Skeletal muscle tissue (tissue), 4 donors: Measurements from ENCODE around the gene LRRTM4. TPM values are rescaled to one million over a fixed set of nuclear protein-coding genes. Genes with fewer than 3 reads are reported as not detected.

Experiments used
- H3K27ac ChIP-seq: one replicate; pipeline ENCODE4 v1.7.0; 2013; ENCODE audit warnings: mild to moderate bottlenecking, low read depth, low read length, inconsistent platforms
- H3K27me3 ChIP-seq, 3 donors: one replicate each; pipeline ENCODE4 v1.7.0; 2013; ENCODE audit warnings: low read length in 3 of 3; ENCODE audit not compliant: control insufficient read depth in 3 of 3, insufficient read depth in 3 of 3
- H3K36me3 ChIP-seq, 3 donors: one replicate each; pipeline ENCODE4 v1.7.0; 2013; ENCODE audit warnings: low read length in 3 of 3; ENCODE audit not compliant: control insufficient read depth in 3 of 3, insufficient read depth in 3 of 3
- H3K4me1 ChIP-seq, 3 donors: one replicate each; pipeline ENCODE4 v1.7.0; 2013; ENCODE audit warnings: low read length in 3 of 3, mild to moderate bottlenecking in 3 of 3; ENCODE audit not compliant: control insufficient read depth in 3 of 3, insufficient read depth in 3 of 3
- H3K4me3 ChIP-seq, 3 donors: one replicate each; pipeline ENCODE4 v1.7.0; 2013; ENCODE audit warnings: low read length in 3 of 3
- H3K9ac ChIP-seq, 3 donors: one replicate each; pipeline ENCODE4 v1.7.0; 2013; ENCODE audit warnings: low read length in 3 of 3, mild to moderate bottlenecking in 3 of 3, moderate library complexity in 2 of 3, low read depth in 1 of 3
- H3K9me3 ChIP-seq, 3 donors: one replicate each; pipeline ENCODE4 v1.7.0; 2013; ENCODE audit warnings: low read length in 3 of 3; ENCODE audit not compliant: control insufficient read depth in 3 of 3
- total RNA-seq: library from RNA; depleted of rRNA; stranded (reverse); fragments of >200 nt; gene quantifications from one replicate; pipeline ENCODE4 v1.2.3, GENCODE V29; 2014
- donor health status: Osteomylitis.

LRRTM4 gene
- total RNA-seq, 1 donor from 2014 or later = 1.6 TPM

- H3K27me3 ChIP-seq = no peaks in the 10 kb centered on the region
- H3K27ac ChIP-seq = no peak overlapping the region
- H3K9me3 ChIP-seq = peaks cover 0 to 3% (median 0%) of the 10 kb centered on the region in 3 donors
- no peaks in the 10 kb centered on the region for H3K4me1 ChIP-seq
- no peaks in the 10 kb centered on the region for H3K36me3 ChIP-seq
- no peak overlapping the region for H3K4me3 ChIP-seq
- no peak overlapping the region for H3K9ac ChIP-seq
Observed at GRCh38 chr2:77348821-77349220, 173.4 kb downstream of the LRRTM4 start.

- no peaks in the 10 kb centered on the region for H3K4me1 ChIP-seq
- no peak overlapping the region for H3K4me3 ChIP-seq
- no peaks in the 10 kb centered on the region for H3K27me3 ChIP-seq
- H3K27ac ChIP-seq = no peak overlapping the region
- H3K9ac ChIP-seq = no peak overlapping the region
- no peaks in the 10 kb centered on the region for H3K9me3 ChIP-seq
- no peaks in the 10 kb centered on the region for H3K36me3 ChIP-seq
Observed at GRCh38 chr2:77336013-77336412, 186.2 kb downstream of the LRRTM4 start.

DNA sequence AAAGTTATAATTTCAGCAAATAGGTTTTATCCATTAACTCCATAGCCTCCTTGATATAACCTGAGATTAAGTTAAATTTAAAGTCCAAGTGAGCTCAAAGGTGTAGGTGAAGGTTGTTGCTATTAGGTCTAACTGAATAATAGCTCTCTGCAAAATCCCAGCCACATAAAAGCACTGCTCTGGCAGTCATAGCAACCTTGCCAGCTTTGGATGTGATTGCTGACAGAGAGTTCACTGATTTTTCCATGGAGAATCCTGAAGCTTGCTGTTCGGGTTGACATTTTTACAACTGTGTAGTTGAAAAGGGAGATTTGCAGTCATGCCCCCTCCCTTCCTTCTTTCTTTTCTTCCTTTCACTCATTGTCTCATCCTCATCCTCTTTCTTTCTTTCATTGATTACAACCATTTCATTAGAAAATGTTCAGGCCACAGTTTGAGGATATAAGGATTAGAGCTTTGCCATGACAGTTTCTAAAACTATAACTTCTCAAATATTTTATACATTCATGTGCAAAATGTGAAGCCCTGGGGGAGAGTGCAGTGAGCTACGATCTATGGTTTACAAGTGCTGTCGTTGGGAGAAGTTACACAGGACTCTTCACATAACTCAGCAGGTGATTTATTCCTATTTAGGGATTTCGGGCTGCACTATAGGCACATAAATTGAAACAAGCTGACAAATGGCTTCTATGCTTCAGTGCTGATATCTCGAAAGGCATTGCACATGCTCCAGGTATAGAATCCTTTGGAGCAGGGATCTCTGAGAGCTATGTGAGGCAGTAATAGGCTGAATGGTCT is 193.8 kb downstream of the LRRTM4 start:
- H3K9me3 ChIP-seq = no peaks in the 10 kb centered on the region
- no peaks in the 10 kb centered on the region for H3K27me3 ChIP-seq
- no peak overlapping the region for H3K27ac ChIP-seq
- H3K9ac ChIP-seq = no peak overlapping the region
- no peaks in the 10 kb centered on the region for H3K36me3 ChIP-seq
- no peak overlapping the region for H3K4me3 ChIP-seq
- no peaks in the 10 kb centered on the region for H3K4me1 ChIP-seq

- H3K9me3 ChIP-seq = no peaks in the 10 kb centered on the region
- no peak overlapping the region for H3K4me3 ChIP-seq
- H3K36me3 ChIP-seq = no peaks in the 10 kb centered on the region
- no peak overlapping the region for H3K27ac ChIP-seq
- H3K9ac ChIP-seq = no peak overlapping the region
- no peaks in the 10 kb centered on the region for H3K27me3 ChIP-seq
- H3K4me1 ChIP-seq = no peaks in the 10 kb centered on the region
Observed at GRCh38 chr2:77325395-77325794, 196.8 kb downstream of the LRRTM4 start.

DNA sequence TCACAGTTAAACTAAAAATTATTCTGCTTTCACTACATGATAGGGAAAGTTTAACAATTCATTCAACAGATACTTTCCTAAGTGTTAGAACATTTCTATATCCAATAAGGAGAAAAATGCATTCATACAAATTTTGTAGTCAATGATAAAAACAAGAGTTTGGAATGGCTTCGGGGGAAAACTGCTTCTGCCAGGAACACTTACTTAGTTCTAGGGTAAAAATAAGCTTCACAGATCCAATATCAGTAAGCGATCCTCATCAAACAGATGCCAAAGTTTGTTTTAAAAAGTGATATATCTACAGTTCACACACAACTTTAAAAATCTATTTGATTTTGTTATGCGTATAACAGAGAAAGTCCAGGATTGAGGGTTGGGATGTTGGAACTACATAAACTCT is 199.7 kb downstream of the LRRTM4 start:
- Histone ChIP-seq H3K4me3 (no peak overlapping the region), H3K27me3 (no peaks in the 10 kb centered on the region), H3K36me3 (no peaks in the 10 kb centered on the region), H3K27ac (no peak overlapping the region), H3K4me1 (no peaks in the 10 kb centered on the region), H3K9ac (no peak overlapping the region), H3K9me3 (no peaks in the 10 kb centered on the region)

DNA sequence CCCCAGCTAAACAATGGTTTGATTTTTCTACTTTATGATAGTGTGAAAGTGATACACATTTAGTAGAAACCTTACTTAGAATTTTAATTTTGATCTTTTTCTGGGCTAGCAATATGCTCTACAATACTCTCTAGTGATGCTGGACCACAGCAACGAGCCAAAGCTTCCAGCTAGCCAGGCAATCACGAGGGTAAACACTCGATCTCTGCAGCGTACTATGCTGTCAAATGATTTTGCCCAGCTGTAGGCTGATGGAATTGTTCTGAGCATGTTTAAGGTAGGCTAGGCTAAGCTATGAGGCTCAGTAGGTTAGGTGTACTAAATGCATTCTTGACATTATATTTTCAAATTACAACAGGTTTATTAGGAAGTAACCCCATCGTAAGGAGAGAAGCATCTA is 207.5 kb downstream of the LRRTM4 start:
- no peak overlapping the region for H3K27ac ChIP-seq
- no peaks in the 10 kb centered on the region for H3K36me3 ChIP-seq
- H3K4me1 ChIP-seq = no peaks in the 10 kb centered on the region
- no peaks in the 10 kb centered on the region for H3K9me3 ChIP-seq
- H3K4me3 ChIP-seq = no peak overlapping the region
- H3K27me3 ChIP-seq = no peaks in the 10 kb centered on the region
- no peak overlapping the region for H3K9ac ChIP-seq

- H3K27ac ChIP-seq = no peak overlapping the region
Observed at GRCh38 chr2:77310416-77310815, 211.8 kb downstream of the LRRTM4 start.

DNA sequence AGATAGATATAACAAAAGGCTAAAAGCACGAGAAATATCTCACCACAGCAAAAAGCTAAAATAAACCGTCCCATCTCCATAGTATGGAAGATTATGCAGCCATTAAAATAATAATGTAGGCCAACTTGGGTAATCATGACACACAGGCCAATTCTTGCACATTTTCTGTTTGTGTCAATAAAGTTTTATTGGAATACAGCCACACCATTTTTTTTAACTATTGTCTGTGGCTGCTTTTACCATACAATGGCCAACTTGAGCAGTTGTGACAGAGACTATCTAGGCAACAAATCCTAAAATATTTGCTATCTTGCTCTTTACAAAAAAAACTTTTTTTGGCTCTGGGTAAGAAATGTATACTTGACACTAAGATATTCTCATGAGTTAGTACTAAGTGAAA is 212.5 kb downstream of the LRRTM4 start:
- Histone ChIP-seq H3K9me3 (no peaks in the 10 kb centered on the region), H3K36me3 (no peaks in the 10 kb centered on the region), H3K27me3 (no peaks in the 10 kb centered on the region), H3K4me1 (no peaks in the 10 kb centered on the region), H3K27ac (no peak overlapping the region), H3K9ac (no peak overlapping the region), H3K4me3 (no peak overlapping the region)

More at GRCh38 chr2:77310416-77310815, 211.8 kb downstream of the LRRTM4 start:
- no peaks in the 10 kb centered on the region for H3K9me3 ChIP-seq
- H3K9ac ChIP-seq = no peak overlapping the region
- H3K4me1 ChIP-seq = no peaks in the 10 kb centered on the region
- H3K4me3 ChIP-seq = no peak overlapping the region
- H3K36me3 ChIP-seq = no peaks in the 10 kb centered on the region
- H3K27me3 ChIP-seq = no peaks in the 10 kb centered on the region

DNA sequence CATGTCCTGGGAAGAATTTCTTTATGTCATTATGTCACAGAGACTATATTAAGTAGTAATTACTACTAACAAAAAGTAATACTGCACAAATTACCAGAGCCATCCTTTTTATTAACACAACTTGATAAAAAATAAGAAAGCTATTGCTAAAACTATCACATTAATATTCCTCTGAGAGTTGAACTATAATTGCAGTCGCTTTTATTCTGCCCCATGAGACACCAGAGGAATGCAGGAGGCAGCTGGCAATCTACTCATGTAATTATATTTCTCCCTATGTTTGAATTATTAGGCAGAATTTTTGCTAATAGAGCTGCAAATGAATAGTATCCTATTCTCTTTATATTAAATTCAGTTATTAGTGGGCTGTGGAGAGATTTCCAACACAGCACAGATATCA is 220.7 kb downstream of the LRRTM4 start:
- Histone ChIP-seq H3K4me1 (no peaks in the 10 kb centered on the region), H3K9ac (no peak overlapping the region), H3K27me3 (no peaks in the 10 kb centered on the region), H3K9me3 (no peaks in the 10 kb centered on the region), H3K36me3 (no peaks in the 10 kb centered on the region), H3K4me3 (no peak overlapping the region), H3K27ac (no peak overlapping the region)

DNA sequence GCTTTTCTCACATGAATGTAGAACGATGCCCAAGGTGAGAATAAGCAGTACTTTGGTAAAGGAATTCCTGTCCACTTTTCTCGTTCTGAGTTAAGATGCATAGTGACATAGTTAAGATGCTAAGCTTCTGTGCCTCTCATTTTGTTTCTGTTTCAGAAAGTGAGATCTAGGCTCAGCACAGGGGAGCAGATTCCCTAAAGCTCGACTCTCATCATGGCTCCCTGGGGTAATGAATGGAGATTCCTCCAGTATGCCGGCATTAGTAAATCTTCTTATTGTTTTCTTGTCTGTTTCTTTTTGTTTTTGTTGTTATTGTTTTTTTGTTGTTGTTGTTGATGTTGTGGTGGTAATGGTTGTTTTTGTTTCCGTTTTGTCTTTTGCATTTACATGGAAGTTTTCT is 225.4 kb downstream of the LRRTM4 start:
- Histone ChIP-seq H3K36me3 (no peaks in the 10 kb centered on the region), H3K4me1 (no peaks in the 10 kb centered on the region), H3K27ac (no peak overlapping the region), H3K27me3 (no peaks in the 10 kb centered on the region), H3K9me3 (no peaks in the 10 kb centered on the region), H3K9ac (no peak overlapping the region), H3K4me3 (no peak overlapping the region)
